Measurements from ENCODE around the gene PEX14. TPM values are rescaled to one million over a fixed set of nuclear protein-coding genes. Genes with fewer than 3 reads are reported as not detected.

The PEX14 gene
- total RNA-seq, 6 experiments from 2014 or later: 23.1 to 28.4 (median 26.0) TPM

DNA sequence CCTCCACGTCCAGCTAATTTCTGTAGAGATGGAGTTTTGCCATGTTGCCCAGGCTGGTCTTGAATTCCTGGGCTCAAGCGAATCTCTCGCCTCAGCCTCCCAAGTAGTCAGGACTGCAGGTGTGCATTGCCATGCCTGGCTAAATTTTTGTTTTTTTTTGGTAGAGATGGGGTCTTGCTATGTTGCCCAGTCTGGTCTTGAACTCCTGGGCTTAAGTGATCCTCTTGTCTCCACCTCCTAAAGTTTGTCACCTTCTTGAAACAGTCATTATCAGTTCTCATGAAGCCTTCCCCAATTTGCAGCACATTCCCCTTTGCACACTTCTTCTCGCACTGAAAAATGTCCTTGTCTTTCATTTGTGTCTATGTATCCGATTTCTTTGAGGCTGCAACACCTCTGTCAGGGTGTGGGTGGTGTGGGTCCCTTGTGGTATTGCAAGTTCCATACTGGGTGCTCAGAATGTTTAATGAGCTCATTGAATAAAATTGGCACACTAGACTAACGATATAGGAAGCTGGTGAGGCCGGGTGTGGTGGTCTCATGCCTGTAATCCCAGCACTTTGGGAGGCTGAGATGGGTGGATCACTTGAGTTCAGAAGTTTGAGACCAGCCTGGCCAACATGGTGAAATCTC, 27.8 kb upstream of the PEX14 start:
- Mint-ChIP-seq H3K4me1 (ENCODE audit: low read depth) (peaks cover 32% of the 10 kb centered on the region), H3K36me3 (ENCODE audit: low read depth) (peaks cover 7% of the 10 kb centered on the region), H3K9me3 (no peaks in the 10 kb centered on the region), H3K4me3 (no peak overlapping the region), H3K27ac (no peak overlapping the region), H3K27me3 (ENCODE audit: insufficient read depth) (no peaks in the 10 kb centered on the region)
- TF ChIP-seq, protein P1, sequence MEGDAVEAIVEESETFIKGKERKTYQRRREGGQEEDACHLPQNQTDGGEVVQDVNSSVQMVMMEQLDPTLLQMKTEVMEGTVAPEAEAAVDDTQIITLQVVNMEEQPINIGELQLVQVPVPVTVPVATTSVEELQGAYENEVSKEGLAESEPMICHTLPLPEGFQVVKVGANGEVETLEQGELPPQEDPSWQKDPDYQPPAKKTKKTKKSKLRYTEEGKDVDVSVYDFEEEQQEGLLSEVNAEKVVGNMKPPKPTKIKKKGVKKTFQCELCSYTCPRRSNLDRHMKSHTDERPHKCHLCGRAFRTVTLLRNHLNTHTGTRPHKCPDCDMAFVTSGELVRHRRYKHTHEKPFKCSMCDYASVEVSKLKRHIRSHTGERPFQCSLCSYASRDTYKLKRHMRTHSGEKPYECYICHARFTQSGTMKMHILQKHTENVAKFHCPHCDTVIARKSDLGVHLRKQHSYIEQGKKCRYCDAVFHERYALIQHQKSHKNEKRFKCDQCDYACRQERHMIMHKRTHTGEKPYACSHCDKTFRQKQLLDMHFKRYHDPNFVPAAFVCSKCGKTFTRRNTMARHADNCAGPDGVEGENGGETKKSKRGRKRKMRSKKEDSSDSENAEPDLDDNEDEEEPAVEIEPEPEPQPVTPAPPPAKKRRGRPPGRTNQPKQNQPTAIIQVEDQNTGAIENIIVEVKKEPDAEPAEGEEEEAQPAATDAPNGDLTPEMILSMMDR (IDR thresholded peaks at IDR 0.05): no peak
- DNase-seq: no peak

DNA sequence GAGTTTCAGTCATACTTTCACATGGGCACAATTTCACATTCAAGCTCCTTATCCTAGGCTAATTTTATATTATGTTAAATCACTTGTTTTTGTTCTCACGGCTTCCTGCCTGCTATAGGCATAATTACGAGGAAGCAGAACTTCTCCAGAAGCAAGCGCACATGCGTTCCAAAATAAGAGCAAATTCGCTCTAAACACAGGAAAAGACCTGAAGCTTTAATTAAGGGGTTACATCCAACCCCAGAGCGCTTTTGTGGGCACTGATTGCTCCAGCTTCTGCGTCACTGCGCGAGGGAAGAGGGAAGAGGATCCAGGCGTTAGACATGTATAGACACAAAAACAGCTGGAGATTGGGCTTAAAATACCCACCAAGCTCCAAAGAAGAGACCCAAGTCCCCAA, 25.0 kb upstream of the PEX14 start, which contains the start of gene CORT:
Gene CORT, plus strand, starts transcription at position 281 of the 400 bp plus-strand sequence. CDS start 193 bp downstream, outside the sequence.
- peak within 1 kb of the TSS; percentile 81 for H3K4me3 Mint-ChIP-seq
- no peak for DNase-seq
- no peaks in the 10 kb centered on the region for H3K9me3 Mint-ChIP-seq
- peaks cover 31% of the 10 kb centered on the region for H3K4me1 Mint-ChIP-seq (ENCODE audit: low read depth)
- H3K27me3 Mint-ChIP-seq (ENCODE audit: insufficient read depth): no peaks in the 10 kb centered on the region
- H3K36me3 Mint-ChIP-seq (ENCODE audit: low read depth): peaks cover 7% of the 10 kb centered on the region
- TF ChIP-seq, protein P1 (IDR thresholded peaks at IDR 0.05): no peak
- peak within 1 kb of the TSS; percentile 87 for H3K27ac Mint-ChIP-seq

DNA sequence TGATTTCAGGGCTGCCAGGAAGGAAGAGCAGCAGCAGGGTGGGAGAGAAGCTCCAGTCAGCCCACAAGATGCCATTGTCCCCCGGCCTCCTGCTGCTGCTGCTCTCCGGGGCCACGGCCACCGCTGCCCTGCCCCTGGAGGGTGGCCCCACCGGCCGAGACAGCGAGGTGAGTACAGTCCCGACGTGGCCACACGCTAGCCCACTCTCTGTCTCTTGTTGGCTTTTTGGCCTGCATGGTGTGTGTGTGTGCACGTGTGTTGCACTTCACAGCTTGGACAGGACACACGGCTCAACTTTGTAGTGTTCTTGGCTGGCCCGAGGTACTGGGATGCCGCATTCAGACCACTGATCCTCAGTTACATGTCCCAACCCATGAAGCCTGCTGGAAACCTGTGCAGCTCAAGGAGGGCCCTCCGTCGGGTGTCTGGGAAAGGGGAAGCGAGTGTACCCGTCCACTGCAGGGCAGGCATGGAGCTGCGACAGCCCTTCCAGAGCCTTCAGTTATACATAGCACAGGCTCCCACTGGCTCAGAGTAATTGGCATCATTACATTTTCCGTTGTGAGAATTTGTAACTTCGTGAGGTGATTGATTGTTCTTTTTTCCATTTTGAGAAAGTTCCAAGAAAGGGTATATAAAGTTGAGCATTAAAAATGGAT, 24.5 kb upstream of the PEX14 start:
- peak overlapping the region; percentile 87 for H3K27ac Mint-ChIP-seq
- peak overlapping the region; percentile 81 for H3K4me3 Mint-ChIP-seq

DNA sequence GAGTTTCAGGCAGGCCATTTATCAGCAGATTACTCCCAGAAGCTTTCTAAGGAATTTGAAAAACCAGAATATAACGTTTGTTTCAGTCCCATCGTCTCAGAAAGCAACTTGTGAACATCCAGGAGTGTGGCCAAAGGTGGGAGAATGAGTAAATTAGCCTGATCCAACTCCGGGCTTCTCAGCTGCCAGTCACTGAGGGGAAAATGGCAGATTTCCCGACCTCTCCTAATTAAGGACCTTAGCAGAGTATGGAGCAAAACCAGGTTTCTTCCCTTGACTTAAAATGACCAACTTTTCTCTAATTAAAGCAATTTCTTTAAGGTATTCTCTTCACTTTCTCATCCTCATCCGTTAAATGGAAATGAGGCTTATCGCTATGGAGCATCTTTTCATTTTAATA, 23.9 kb upstream of the PEX14 start:
- Mint-ChIP-seq H3K4me3 (peak overlapping the region; percentile 81), H3K36me3 (ENCODE audit: low read depth) (peaks cover 7% of the 10 kb centered on the region), H3K27me3 (ENCODE audit: insufficient read depth) (peaks cover 1% of the 10 kb centered on the region; the same call in 1 of the 2 replicates), H3K9me3 (no peaks in the 10 kb centered on the region), H3K27ac (peak overlapping the region; percentile 87), H3K4me1 (ENCODE audit: low read depth) (peaks cover 27% of the 10 kb centered on the region)
- no peak for DNase-seq
- TF ChIP-seq, protein P1 (IDR thresholded peaks at IDR 0.05): no peak

More for the DNA sequence above, 24.5 kb upstream of the PEX14 start:
- Mint-ChIP-seq H3K4me1 (ENCODE audit: low read depth) (peaks cover 27% of the 10 kb centered on the region), H3K27me3 (ENCODE audit: insufficient read depth) (no peaks in the 10 kb centered on the region), H3K36me3 (ENCODE audit: low read depth) (peaks cover 7% of the 10 kb centered on the region), H3K9me3 (no peaks in the 10 kb centered on the region)
- no peak for DNase-seq
- TF ChIP-seq, protein P1 (IDR thresholded peaks at IDR 0.05): no peak

DNA sequence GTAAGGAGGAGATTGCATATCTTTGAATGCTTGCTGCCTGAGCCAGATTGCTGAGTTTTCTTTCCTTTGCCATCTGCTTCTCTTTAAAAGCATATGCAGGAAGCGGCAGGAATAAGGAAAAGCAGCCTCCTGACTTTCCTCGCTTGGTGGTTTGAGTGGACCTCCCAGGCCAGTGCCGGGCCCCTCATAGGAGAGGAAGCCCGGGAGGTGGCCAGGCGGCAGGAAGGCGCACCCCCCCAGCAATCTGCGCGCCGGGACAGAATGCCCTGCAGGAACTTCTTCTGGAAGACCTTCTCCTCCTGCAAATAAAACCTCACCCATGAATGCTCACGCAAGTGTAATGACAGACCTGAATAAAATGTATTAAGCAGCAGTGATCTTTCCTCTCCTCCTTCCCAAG, 23.5 kb upstream of the PEX14 start:
- Mint-ChIP-seq H3K4me3 (peak overlapping the region; percentile 81), H3K27ac (peak overlapping the region; percentile 87), H3K4me1 (ENCODE audit: low read depth) (peaks cover 27% of the 10 kb centered on the region), H3K27me3 (ENCODE audit: insufficient read depth) (peaks cover 2% of the 10 kb centered on the region; the same call in 1 of the 2 replicates), H3K9me3 (no peaks in the 10 kb centered on the region), H3K36me3 (ENCODE audit: low read depth) (peaks cover 7% of the 10 kb centered on the region)
- TF ChIP-seq, protein P1 (IDR thresholded peaks at IDR 0.05): no peak
- peak; percentile 76 for DNase-seq

Data from HFFc6 (cell line).